ENCODE data around the gene CCR2.
"Not testable (repeated sequence)": the region's sequence is repeated elsewhere in the genome, so short reads cannot be mapped to it uniquely, and the experiment has no call there.

Gene CCR2

DNA sequence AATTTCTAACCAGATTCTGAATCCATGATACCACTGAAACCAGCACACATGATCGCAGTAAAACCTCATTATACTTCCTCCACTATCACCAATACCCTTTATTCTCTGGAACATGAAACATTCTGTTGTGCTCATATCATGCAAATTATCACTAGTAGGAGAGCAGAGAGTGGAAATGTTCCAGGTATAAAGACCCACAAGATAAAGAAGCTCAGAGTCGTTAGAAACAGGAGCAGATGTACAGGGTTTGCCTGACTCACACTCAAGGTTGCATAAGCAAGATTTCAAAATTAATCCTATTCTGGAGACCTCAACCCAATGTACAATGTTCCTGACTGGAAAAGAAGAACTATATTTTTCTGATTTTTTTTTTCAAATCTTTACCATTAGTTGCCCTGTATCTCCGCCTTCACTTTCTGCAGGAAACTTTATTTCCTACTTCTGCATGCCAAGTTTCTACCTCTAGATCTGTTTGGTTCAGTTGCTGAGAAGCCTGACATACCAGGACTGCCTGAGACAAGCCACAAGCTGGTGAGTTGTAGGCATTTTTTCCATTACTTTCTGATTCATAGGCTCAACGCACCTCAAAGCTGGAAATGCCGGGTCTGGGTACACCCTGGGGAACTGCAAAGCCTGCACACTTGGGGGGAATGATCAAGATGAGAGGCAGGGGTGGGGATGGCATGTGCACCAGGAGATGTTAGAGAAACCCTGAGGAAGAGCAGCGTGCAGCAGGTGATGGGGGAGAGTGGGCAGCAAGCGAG is at the start of gene CCR2:
Gene CCR2 (plus strand): TSS at position 465 of the 764 bp plus-strand sequence. CDS start 3,417 bp downstream, outside the sequence.
- no peak for DNase-seq (ENCODE audit: low read depth in 2 of 2)

DNA sequence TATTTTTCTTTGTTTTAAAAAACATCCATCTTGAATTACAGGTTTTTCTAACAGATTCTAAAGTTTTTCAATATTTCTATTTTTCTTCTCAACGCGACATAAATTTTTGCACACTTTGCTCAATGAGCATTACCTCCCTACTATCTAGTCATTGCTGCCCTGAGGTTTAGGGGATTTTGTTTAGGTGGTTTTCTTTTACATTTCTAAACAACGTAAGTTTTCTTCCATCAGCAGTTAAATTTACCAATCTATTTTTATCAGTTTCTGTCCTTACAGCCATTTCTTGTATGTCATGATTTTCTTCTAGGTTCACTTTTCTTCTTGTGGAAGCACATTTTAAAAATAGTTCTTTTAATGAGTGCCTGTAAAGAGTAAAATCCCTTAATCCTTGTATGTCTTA is 49.2 kb upstream of the CCR2 start:
- no peak for DNase-seq (ENCODE audit: low read depth in 2 of 2)

DNA sequence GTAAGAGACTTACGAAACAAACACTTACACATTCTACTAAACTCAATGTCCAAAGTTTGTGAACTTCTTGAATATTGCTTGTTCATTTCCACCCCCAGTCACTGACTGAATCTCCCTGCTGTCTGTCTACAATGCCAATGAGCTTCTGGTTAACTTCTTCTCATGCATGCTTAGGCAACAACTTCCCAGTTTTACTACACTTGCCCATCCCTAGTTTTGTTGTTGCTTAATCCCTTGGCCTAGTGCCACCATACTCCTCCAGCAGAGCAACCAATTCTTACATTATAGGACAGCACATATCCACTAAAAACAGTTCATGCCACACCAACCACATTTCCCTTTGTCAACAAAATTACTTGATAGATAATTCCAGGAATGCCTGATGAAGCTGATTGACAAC is 40.9 kb upstream of the CCR2 start:
- DNase-seq (ENCODE audit: low read depth in 2 of 2), result no peak

DNA sequence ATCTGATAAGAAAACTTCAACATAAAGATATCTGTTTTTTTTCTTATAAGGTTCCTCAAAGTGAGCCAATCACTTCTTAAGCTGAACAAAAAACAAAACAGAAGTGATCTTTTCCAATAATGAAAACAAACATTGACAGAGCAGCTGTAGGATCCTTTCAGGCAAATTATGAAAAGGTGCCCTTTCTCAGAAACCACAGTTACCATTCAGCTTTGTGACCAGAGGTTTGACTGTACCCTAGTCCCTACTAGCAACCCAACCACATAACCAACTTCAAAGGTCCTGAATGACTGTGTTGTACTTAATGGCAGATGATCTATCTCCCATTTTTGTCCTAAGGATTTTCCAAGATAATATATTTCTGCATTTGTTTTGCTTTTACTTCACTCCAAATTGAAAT is 39.4 kb upstream of the CCR2 start:
- DNase-seq (ENCODE audit: low read depth in 2 of 2), result no peak

DNA sequence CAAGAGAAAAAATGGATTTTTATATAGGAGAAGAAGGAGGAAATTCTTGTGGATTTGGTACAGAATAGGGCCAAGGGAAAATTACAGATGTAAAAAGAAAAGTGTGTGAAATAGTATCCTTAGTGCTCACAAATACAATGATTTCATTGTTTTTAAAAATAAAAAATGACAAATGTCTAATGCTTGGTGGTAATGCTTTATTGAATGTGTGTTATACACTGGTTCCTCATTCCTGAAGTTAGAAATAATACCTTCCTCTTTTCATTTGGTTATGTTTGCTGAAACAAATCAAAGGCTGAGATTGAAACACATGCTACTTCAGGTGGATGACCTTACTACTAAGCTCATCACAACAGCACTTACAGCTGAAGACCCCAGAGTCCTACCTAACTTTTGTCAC is 37.7 kb upstream of the CCR2 start:
- DNase-seq (ENCODE audit: low read depth in 2 of 2), result no peak

DNA sequence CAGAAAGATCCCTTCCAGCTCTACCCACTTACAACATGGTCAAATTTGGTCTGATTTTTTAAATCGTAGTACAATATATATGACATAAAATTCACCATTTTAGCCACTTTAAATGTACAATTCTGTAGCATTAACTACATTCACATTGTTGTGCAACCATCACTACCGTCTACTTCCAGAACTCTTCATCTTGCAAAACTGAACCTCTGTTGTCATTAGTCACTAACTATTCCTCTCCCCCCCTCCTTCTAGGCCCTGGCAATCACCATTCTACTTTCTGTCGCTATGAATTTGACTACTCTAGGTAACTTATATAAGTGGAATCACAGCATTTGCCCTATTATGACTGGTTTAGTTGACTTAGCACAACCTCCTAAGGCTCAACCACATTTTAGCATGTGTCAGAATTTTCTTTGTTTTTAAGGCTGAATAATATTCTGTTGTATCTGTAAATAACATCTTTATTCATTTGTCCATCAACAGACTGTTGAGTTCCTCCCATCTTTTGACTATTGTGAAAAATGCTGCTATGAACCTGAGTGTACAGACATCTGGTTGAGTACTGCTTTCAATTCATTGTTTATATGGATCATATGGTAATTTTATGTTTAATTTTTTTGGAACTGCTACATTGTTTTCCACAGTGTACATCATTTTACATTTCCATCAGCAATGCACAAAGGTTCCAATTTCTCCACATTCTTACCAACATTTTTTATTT is 35.5 kb upstream of the CCR2 start:
- no peak for DNase-seq (ENCODE audit: low read depth in 2 of 2)

DNA sequence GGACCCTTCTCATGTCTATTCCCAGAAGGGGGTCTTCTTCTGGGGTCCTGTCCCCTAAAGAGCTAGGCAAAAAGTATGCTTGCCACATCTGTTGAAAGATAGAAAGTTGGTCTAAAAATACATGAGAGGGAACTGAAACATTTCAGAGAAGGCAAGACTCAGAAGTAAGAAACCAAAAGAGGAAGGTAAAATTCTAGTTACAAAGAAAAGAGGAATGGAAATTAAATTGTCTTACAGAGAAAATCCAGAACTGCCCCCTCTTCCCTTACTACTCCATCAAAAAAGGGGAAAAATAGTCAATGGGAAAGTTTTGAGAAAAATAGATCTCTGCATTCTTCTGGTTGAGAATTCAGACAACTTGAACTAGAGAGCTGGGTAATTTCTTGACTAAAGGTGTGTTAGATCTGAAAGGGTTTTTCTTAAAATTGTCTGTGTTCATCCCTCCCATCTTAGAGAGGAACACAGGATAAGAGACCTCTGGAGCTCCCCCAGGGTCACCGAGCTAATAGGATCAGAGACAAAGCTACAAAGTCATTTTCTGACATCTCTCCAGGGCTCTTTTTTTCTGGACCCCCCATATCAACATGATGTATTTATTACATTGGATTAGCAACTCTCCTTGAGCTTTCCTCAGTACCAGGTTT is 32.3 kb upstream of the CCR2 start:
- no peak for DNase-seq (ENCODE audit: low read depth in 2 of 2)

DNA sequence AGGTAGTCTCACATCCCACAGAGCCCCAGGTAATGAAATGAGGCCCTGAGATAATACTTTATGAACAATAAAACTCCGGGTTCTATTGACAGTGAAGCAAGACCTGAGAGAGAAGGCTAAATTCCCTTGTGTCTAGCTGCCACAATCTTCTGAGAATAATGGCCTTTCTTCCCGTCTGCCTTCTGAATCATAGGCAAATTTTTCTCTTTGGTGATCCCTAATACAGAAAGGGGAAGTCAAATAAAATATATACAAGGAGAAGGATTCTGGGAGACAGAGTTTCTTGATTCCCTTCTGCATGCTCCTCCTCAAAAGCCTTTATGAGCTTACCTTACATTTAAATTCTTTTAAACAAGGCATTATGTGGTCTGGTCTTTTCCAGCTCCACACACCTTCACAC is 29.9 kb upstream of the CCR2 start:
- no peak for DNase-seq (ENCODE audit: low read depth in 2 of 2)

DNA sequence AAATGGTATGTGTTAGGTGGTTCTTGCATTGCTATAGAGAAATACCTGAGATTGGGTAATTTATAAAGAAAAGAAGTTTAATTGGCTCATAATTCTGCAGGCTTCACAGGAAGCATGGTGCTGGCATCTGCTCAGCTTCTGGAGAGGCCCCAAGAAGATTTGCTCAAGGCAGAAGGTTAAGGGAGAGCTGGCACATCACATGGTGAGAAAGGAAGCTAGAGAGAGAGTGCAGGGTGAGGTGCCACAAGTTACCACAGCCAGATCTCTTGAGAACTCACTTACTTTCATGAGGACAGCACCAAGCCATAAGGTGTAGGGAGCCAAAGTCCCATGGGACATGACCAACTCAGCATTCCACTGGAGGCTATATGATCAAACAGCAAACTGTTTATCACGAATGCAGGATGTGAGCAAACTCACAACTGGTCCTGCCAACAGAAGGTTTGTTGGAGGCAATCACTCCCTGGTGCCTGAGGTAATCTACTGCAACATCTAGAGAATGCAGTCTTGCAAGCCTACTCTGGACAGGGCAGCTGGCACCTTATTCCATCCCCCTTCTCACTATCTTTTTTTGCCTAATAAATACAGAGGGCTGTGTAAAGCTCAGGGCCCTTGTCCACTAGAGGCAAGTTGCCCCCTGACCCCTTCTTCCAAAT is 28.1 kb upstream of the CCR2 start:
- no peak for DNase-seq (ENCODE audit: low read depth in 2 of 2)

DNA sequence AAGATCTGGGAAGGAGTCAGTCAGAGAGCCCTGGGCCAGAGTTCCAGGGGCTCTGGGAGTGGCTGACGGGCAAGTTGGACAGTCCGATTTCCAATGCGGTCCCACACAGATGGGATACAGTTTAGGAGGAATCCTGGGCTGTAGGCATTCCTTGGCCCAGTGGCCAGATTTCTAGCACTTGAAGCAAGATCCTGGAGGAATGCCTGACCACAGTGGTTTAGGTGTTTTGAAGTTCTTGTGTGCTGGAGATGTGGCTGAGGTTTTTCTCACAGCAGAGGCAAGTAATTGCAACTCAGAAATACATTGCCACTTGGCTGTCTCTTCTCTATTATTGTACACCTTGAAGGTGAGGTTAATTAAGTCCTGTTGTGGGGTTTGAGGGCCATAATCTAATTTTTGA is 23.2 kb upstream of the CCR2 start:
- not testable (repeated sequence) for DNase-seq (ENCODE audit: low read depth in 2 of 2)

DNA sequence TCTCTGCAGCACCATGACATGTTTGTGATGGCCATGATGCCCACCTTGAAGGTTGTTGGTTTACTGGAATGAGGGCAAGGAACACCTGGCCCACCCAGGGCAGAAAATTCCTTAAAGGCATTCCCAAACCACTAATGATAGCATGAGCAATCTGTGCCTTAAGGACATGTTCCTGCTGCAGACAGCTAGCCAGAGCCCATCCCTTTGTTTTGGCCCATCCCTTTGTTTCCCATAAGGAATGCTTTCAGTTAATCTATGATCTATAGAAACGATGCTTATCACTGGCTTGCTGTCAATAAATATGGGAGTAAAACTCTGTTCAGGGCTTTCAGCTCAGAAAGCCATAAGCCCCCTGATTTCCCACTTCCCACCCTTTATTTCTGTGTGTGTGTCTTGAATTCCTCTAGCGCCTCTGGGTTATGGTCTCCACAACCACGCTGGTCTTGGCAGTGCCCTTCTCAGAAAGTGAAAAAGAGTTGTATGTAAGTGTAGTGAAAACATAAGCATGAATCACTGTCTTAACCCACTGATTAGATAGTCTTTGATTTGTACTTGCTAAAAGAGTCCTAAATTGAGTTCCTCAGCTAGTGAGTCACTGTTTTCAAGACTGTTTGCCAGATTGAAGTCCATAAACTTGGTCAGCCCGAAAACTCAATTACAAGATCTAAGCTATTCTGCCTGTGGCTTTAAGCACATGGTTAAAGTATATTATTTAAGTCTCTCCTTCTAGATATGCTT is 19.0 kb upstream of the CCR2 start:
- DNase-seq (ENCODE audit: low read depth in 2 of 2), result no peak

DNA sequence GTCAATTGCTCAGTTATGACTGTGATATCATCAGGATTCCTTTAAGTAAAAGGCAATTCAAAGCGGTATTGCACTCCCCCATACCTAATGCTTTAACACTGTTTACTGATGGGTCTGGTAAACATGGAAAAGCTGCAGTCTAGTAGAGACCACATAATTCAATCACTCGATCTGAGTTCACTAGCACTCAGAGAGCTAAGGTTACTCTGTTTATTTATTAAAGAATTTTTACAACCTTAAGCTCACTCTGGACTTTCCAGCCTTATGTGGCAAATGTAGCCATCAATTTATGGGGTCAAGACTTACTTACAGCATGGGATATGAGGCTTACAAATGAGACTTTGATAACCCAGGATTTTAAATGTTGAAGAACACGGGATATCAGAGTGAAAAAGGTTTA is 18.4 kb upstream of the CCR2 start:
- DNase-seq (ENCODE audit: low read depth in 2 of 2), result no peak

DNA sequence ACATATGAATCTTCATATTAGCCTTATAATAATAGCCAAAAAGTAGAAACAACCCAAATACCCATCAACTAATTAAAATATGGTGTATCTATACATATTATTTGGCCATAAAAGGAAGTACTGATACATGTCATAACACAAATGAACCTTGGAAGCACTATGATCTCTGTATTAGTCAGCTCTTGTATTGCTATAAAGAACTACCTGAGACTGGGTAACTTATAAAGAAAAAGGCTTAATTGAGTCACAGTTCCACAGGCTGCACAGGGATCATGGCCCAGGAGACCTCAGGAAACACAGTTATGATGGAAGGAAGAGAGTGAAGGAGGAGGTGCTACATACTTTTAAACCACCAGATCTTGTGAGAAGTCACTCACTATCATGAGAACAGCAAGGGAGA is 16.0 kb upstream of the CCR2 start:
- no peak for DNase-seq (ENCODE audit: low read depth in 2 of 2)

DNA sequence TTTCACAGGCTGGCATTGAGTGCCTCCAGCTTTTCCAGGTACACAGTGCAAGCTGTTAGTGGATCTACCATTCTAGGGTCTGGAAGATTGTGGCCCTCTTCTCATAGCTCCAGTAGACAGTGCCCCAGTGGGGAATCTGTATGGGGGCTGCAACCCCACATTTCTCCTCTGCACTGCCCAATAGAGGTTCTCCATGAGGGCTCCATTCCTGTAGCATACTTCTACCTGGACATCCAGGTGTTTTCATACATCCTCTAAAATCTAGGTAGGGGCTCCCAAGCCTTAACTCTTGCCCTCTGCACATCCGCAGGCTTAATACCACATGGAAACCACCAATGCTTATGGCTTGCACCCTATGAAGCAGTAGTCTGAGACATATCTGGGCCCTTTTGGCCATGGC is 15.1 kb upstream of the CCR2 start:
- DNase-seq (ENCODE audit: low read depth in 2 of 2), result no peak

DNA sequence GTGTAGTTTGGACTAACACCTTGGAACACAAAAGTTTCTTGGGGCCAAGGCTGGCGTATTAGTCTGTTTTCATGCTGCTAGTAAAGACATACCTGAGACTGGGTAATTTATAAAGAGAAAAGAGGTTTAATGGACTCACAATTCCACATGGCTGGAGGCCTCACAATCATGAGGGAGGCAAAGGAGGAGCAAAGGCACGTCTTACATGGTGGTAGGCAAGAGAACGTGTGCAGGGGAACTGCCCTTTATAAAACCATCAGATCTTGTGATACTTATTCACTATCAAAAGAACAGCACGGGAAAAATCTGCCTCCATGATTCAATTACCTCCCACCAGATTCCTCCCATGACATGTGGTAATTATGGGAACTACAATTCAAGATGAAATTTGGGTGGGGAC is 9.4 kb upstream of the CCR2 start:
- no peak for DNase-seq (ENCODE audit: low read depth in 2 of 2)

DNA sequence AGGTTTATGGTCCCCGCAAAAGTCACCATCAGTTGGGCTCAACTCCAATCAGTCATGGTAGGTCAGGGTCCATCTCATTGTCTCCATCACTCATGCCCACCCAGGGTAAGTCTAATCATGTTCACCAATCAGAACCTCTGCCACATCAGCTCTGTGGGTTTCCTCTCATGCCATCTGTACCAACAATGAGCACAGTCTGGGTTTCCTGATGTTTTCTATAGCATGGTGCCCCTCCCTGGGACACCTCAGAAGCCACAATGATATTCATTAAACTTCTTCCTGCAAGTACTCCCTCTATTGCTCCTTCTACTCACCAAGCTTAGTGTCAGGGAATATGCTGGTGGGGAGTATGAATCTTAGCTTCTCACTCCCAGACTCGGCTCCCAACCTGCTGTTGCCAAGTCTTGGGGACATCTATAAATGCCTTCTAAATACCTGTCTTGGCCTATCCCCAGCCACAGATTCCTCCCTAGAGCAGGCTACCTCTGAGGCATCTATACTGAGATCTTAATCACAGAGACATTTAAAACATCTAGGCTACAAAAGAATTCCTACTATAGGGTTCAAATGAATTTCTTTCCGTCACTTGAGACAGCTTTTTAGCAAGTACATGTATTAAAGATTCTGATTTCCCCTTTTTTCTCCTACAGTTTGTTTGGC is 5.0 kb upstream of the CCR2 start:
- DNase-seq (ENCODE audit: low read depth in 2 of 2), result no peak

DNA sequence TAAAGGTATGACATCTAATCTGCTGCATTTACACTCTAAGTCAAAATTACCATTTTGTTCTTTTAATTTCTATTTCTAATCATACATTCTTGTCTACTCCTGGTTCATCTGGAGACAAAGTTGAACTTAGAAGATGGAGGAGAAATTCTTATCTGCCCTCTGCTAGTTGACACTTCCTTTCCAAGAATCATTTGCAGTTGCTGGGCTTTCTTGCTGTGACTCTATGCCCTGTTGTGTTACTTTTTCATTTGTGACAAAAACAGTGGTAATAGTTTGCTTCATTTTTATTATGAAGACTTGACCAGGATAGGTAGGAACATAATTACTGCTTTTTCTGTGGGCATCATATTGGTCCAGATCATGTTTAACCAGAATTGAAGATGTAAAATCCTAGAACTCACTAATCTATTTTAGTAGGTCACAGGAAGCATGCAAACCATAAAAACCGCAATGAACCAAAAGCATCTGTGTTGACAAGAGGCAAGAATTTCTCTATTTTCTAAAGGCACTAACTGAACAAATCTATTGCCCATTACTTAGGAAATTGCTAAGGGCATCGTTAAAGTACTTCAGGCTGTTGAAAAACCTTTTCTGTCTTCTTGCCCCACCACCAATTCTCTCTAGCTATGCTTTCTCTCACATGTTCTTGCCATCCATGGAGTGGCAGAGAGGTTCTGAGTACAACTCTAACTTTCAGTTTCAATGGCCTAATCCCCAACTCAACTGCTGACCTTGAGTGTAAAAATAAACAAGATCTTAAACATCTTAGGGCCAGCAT is 4.2 kb upstream of the CCR2 start:
- no peak for DNase-seq (ENCODE audit: low read depth in 2 of 2)

DNA sequence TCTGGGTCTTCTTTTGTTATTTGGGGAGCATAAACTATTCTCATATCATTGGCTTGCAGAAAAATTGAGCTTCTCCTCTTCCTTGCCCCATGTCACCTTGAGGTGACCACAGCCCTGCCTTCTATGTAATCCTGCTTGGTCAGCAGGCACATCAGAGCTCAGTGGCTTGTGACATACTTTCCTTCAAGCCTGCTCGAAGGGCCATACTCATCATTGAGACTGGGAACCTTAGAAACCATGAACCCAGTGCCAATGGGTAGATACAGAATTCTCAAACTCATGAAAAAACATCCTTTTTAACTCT is 3.7 kb upstream of the CCR2 start:
- no peak for DNase-seq (ENCODE audit: low read depth in 2 of 2)

DNA sequence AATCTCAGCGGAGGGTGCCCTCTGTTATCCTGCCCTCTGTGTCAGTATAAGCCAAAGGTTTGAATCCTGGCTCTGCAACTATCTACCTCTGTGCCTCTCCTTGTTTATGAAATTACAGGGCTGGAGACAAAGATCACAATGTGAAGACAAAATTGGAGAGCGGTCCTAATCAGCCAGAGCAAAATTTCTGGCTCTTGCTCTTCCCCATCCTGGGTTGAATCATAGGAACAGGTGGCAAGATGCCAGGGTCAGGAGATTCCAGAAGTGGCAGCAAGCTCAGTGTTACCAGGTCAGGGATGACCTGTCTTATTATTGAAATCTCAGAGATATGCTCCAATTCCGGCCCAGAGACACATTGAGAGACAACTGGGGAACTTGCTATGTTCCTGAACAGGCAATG is 2.3 kb upstream of the CCR2 start:
- no peak for DNase-seq (ENCODE audit: low read depth in 2 of 2)

DNA sequence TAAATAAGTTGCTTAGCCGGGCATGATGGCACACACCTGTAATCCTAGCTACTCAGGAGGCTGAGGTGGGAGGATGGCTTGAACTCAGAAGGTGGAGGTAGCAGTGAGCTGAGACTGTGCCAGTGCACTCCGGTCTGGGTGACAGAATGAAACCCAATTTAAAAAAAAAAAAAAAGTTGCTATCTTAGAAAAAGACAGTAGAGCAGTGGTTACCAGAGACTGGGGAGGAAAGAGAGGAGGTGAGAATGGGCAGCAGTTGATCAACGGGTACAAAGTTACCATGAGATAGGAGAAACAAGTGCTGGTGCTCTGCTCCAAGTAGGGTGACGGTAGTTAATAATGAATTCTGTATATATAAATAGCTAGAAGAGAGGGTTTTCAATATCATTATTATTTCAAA is 821 bp upstream of the CCR2 start:
- no peak for DNase-seq (ENCODE audit: low read depth in 2 of 2)

DNA sequence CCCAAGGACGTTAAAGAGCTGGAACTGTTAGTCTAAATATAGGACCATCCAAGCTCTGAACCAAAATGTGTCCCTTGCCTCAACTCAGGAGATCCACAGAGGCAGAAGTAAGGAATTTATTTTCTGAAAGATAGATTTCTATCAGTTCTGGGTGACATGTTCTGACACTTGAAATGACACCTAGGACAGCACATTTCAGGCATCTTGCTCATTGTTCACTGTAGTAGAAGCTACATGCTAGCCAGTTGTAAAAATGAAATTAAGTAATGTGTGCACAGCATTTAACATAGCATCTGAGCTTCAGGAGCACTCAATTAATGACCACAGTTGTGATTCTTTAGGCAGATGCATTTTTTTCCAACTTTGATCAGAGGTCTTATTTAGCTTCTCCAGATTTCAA is 567 bp downstream of the CCR2 start:
- DNase-seq (ENCODE audit: low read depth in 2 of 2), result no peak
